Mucosa of descending colon (tissue), 3 donors: ENCODE measurements around the gene RTN4R. TPM values are rescaled to one million over a fixed set of nuclear protein-coding genes. Genes with fewer than 3 reads are reported as not detected.

ENCODE experiments used
- ATAC-seq: fragments of 200-7000 bp; cut with Tn5 transposase; one replicate; pipeline ENCODE4 v1.9.1; 2020; ENCODE audit warnings: mild to moderate bottlenecking, moderate library complexity
- DNase-seq, 3 donors: peaks; one replicate each; pipeline ENCODE4 v3.0.0-alpha.2; 2020
- H3K36me3 ChIP-seq: fragments of 200-600 bp; one replicate; pipeline ENCODE4 v1.8.0; 2021; ENCODE audit warnings: low read depth, mild to moderate bottlenecking
- H3K4me1 ChIP-seq: fragments of 200-600 bp; one replicate; pipeline ENCODE4 v1.8.0; 2021; ENCODE audit warnings: low read depth, mild to moderate bottlenecking
- H3K4me3 ChIP-seq: fragments of 200-600 bp; one replicate; pipeline ENCODE4 v1.8.0; 2021; ENCODE audit warnings: mild to moderate bottlenecking
- H3K9me3 ChIP-seq: fragments of 200-600 bp; one replicate; pipeline ENCODE4 v1.8.0; 2021; ENCODE audit warnings: mild to moderate bottlenecking
- intact Hi-C, 2 donors: fragments of 100-400 bp; cut with DNase I in 1 of 2; cut with micrococcal nuclease in 1 of 2; formaldehyde crosslinking; loops; one replicate each; pipeline versions ENCODE4 v1.11.0 to v1.11.1; 2022; cut with DNase I, micrococcal nuclease
- total RNA-seq, 3 donors: library from RNA; stranded (reverse); fragmentation: NEBNext Ultra II Directional in 2 of 3; extraction: Animal tissue kit (Norgen Biotek cat#: 25700) in 2 of 3; gene quantifications; one replicate each; pipeline versions ENCODE4 v1.2.1 to v1.2.4, GENCODE V29; 2021 to 2023
- TF ChIP-seq, protein P1 (sequence below): fragments of 200-600 bp; IDR thresholded peaks from one replicate; pipeline ENCODE4 v1.8.0; 2022; ENCODE audit warnings: antibody characterized with exemption, mild to moderate bottlenecking
- donor health status: DM: no; HTN: no; CAD: no; lungs with moderate emphysema.
- donor health status: DM: no; HTN: no; CAD: no.
- donor health status: DM: no; HTN: yes; CAD: no.

The RTN4R gene
- total RNA-seq, 3 donors from 2014 or later, result 1.6 to 3.5 (median 2.5) TPM

DNA sequence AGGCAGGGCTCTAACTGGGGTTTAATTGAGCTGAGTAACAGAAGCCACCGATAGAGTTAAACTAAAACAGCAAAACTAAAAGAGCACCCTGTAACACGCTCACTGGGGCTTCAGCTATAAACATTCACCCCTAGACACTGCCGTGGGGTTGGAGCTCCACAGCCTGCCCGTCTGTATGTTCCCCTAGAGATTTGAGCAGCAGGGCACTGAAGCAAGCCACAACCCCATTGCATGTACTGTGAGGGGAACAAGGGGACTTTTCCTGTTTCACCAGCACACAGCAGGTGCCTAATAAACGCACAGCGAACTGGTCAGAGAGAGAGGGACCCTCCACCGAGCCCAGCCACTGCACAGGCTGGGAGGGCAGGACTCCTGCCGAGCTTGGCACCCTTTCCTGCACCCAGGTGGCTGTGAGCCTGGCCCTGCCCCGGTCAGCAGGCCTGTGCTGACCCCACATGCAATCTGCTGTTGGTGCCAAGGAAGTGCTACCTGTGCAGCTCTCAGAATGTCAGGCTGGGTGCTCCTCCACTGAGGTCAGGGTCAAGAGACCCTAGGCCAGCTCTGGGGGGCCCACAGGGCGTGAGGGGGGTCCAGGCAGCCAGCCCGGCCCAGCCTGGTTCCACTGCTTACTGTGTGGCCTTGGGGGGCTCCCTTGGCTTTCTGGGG is 31.9 kb downstream of the RTN4R start:
- intact Hi-C loops, result no loop called here
- TF ChIP-seq, protein P1, sequence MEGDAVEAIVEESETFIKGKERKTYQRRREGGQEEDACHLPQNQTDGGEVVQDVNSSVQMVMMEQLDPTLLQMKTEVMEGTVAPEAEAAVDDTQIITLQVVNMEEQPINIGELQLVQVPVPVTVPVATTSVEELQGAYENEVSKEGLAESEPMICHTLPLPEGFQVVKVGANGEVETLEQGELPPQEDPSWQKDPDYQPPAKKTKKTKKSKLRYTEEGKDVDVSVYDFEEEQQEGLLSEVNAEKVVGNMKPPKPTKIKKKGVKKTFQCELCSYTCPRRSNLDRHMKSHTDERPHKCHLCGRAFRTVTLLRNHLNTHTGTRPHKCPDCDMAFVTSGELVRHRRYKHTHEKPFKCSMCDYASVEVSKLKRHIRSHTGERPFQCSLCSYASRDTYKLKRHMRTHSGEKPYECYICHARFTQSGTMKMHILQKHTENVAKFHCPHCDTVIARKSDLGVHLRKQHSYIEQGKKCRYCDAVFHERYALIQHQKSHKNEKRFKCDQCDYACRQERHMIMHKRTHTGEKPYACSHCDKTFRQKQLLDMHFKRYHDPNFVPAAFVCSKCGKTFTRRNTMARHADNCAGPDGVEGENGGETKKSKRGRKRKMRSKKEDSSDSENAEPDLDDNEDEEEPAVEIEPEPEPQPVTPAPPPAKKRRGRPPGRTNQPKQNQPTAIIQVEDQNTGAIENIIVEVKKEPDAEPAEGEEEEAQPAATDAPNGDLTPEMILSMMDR, result no peak

DNA sequence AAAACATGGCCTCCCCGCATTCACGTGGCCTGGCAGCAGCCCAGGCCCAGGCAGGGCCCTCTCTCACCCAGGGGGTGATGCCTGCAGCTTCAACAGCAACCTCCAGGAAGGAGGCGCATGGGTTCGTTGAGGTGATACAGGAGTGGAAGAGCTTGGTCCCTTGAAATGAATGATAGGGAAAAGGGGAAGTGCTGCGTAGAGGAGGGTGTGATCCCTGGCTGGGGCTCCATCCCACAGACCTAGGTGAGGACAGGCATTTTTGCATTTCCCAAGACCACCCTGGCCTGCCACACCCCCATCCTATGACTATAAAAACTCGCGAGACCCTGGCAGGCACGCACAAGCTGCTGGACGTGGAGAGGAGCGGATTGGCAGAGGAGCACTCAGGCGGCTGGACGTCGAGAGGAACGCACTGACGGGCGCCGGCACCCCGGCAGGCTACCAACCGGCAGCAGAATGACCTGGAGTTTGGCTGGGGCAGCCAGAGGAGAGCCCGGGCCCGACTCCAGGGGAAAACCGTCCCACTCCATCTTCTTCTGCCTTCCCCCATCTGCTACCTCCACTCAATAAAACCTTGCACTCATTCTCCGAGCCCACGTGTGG is 32.6 kb downstream of the RTN4R start:
- TF ChIP-seq, protein P1, result no peak
- H3K4me3 ChIP-seq, result no peak overlapping the region
- no peaks in the 10 kb centered on the region for H3K4me1 ChIP-seq
- no peak for DNase-seq
- intact Hi-C loops, result no loop called here
- no peak for ATAC-seq
- no peaks in the 10 kb centered on the region for H3K36me3 ChIP-seq
- no peaks in the 10 kb centered on the region for H3K9me3 ChIP-seq

More for the DNA sequence above, 31.9 kb downstream of the RTN4R start:
- Histone ChIP-seq H3K9me3 (no peaks in the 10 kb centered on the region), H3K36me3 (no peaks in the 10 kb centered on the region), H3K4me3 (no peak overlapping the region), H3K4me1 (no peaks in the 10 kb centered on the region)
- ATAC-seq, result no peak
- no peak for DNase-seq

DNA sequence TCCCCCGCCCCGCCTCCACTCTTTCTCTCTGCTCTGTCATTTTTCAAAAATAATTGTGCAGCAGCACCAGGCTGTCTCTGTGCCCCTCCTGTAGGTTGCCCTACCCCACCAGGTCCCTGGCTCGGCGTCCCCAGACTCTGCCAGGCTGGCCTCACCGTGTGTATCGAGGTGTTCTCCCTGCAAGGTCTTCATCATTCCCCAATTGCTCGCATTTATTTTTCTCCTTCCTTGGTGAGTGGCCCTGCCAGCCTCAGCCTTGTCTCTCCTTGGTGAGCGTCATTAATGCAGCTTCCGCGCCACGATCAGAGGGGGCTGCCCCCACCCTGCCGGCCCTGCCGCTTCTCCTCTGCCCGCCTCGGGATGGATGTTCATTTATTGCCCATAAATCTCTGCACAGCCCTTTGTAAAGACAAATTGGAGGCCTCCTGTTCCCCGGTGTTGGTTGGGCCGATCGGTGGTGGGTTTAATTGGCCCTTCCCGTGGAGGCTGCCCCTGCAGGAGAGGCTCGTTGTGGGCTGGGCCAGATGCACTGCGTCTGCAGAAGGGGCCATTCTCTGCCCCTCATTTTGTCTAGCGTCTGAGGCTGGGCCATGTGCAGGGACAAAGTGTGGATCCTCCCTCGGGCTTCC is 33.2 kb downstream of the RTN4R start:
- TF ChIP-seq, protein P1, result no peak
- H3K36me3 ChIP-seq, result no peaks in the 10 kb centered on the region
- intact Hi-C loops, result no loop called here
- DNase-seq (no peak), ATAC-seq (no peak)
- no peaks in the 10 kb centered on the region for H3K9me3 ChIP-seq
- H3K4me1 ChIP-seq, result no peaks in the 10 kb centered on the region
- no peak overlapping the region for H3K4me3 ChIP-seq

DNA sequence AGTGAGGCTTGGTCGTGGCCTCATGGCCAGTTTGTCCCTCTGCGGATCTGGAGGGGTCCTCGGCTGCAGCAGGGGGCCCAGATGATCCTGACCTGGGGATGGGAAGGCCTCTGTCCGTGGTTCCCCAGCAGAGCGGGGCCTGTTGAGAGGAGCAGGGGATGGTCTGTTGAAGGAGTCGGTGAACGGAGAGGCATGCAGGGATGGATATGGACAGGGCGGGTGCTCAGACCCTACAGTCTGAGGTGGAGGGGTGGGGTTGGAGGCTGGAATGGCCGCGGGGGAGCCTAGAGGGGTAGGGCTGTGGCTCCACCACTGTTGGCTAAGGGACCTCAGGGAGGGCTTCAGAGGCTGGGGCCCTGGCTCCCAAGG is 33.8 kb downstream of the RTN4R start:
- H3K9me3 ChIP-seq, result no peaks in the 10 kb centered on the region
- intact Hi-C loops, result no loop called here
- no peak overlapping the region for H3K4me3 ChIP-seq
- no peaks in the 10 kb centered on the region for H3K4me1 ChIP-seq
- TF ChIP-seq, protein P1, result no peak
- no peak for ATAC-seq
- DNase-seq, result no peak
- H3K36me3 ChIP-seq, result no peaks in the 10 kb centered on the region

DNA sequence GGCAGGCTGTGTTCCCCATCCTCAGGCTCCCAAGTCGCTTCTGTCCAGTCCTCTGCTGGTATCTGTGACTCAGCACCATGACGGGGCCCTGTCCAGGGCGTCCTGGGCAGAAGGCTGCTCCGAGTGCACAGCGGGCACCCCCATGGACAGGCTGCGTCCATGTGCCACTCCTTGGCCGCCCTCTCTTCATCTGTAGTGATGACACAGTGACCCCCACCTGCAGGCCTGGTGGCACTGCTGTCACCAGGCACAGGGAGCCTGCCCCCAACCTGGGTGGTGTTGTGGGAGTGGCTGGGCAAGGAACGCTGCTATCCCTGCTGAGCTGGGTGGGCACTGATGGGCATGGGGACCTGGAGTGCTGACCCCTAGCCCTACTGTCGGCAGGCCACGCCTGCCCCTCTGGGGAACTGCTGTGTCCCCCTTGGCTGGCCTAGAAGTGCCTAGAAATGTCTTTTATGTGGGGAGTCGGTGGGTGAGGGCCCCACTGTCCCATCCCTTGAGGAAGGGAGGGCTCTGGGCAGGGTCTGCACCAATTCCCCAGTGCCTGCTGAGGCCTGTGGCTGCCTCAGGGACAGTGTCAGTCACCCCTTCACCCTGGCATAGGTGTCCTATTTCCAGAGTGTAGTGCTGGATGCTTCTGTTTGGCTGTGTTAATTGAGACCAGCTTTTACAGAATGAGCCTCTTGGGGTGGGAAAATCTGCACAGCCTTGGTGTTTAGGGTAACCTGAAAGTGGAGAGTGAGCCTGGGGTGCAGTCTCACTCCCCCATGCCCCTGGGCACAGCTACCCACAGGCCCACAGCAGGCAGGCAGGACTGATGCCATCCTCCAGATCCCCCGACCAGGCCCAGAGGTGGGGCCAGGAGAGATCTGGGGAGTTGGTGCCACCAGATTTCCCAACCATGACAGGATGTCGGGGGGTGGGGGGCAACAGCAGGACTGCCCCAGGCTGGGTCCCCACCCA is 34.5 kb downstream of the RTN4R start:
- DNase-seq (no peak), ATAC-seq (no peak)
- Histone ChIP-seq H3K36me3 (no peaks in the 10 kb centered on the region), H3K4me3 (no peak overlapping the region), H3K4me1 (no peaks in the 10 kb centered on the region), H3K9me3 (no peaks in the 10 kb centered on the region)
- TF ChIP-seq, protein P1, result no peak
- intact Hi-C loops, result no loop called here
